NCI-H1105 (cell line): ENCODE results near the gene HDAC9.
A peak's percentile ranks its signal among the peaks of the same experiment; 100 is the strongest.
"Not testable (repeated sequence)": the region's sequence is repeated elsewhere in the genome, so short reads cannot be mapped to it uniquely, and the experiment has no call there.

ENCODE experiments used
- DNase-seq: peaks from one replicate; lab custom pipeline; 2025; lab: John Stamatoyannopoulos, UW

HDAC9 gene

DNA sequence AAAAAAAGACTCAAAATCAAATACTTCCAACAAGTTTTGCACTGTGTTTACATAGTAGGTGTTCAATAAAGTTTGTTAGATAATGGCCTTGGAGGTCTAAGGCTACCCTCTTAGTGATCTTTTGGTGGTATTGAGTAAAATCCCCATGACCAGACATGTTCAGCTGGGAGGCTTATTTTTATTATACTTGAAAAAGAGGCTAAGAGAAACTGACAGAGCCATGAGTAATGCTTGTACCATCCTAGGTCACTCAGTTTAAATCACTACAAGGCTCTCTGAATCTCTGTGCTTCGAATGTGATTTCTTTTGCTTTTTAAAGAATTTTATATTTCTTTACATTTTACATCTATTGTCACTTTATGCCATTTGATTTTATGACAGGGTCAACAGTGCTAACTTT lies 531.3 kb downstream of the HDAC9 start:
- DNase-seq = no peak

GRCh38 chr7:19030281-19030680 lies 534.7 kb downstream of the HDAC9 start:
- DNase-seq = no peak

DNA sequence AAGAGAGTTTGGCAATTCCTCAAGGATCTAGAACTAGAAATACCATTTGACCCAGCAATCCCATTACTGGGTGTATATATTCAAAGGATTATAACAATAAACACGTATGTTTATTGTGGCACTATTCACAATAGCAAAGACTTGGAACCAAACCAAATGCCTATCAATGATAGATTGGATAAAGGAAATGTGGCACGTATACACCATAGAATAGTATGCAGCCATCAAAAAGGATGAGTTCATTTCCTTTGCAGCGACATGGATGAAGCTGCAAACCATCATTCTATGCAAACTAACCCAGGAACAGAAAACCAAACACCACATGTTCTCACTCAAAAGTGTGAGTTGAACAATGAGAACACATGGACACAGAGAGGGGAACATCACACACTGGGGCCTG lies 537.4 kb downstream of the HDAC9 start:
- DNase-seq = not testable (repeated sequence)

DNA sequence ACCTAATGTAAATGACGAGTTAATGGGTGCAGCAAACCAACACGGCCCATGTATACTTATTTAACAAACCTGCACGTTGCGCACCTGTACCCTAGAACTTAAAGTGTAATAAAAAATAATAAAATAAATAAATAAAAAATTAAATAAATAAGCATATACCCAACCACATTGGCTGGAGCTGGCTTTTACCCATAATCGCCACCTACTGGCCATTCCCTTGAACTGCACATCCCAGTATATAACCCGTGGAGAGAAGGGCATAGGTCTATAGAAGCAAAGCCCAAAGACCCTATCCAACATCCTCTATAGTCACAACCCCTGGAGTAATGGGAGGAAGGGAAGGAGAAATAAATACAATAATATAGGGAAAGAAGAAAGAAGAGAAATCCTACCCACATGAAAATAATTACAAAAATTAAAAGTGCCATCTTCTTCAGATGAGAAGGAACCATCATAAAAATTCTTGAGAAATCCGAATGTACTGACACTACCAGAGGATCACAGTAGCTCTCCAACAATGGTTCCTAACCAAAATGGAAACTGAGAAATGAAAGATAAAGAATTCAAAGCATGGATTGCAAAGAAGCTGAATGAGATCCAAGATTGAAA lies 556.3 kb downstream of the HDAC9 start:
- peak; percentile 7 for DNase-seq
